Esophagus squamous epithelium (tissue), 4 donors: ENCODE data around the gene LLCFC1.

ENCODE experiments used
- CTCF ChIP-seq, 6 experiments: fragments of 450-650 bp in 4 of 6; fragments of 200-600 bp in 2 of 6; sonication (generic) in 2 of 6; IDR thresholded peaks; one replicate each; pipeline ENCODE4 v1.5.1; 2016 to 2019; ENCODE audit warnings: antibody characterized with exemption in 6 of 6, mild to moderate bottlenecking in 4 of 6, moderate library complexity in 4 of 6
- POLR2A ChIP-seq, 4 donors: fragments of 450-650 bp; IDR thresholded peaks; one replicate each; pipeline ENCODE4 v1.6.1; 2017; ENCODE audit warnings: antibody characterized with exemption in 4 of 4, mild to moderate bottlenecking in 4 of 4, moderate library complexity in 3 of 4

DNA sequence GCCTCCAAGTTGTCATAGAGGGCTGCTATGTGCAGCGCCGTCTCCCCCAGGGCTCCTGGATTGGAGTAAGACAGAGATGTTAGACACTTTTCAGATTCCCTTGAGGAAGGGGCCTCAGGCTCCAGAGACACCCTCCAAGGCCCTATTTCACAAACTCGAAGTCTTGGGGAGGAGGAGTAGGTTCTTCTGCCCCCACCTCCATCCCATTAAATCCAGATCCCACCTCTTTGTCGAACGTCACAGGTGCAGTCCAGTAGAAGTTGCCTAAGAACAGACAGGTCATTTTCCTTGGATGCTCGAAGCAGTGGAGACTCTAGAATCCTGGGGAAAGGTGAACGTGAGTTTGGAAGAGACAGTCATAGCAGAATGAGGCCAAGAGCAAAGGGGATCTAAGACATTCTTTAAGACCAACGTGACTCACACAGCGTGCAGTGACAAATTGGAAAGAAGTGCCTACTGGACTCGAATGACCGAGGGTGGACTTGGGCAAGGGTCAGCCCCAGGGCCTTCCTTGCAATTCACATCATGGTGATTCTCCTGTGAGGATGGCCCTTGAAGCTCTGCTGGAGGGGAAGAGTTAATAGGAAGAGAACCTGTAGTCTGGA lies 9.1 kb upstream of the LLCFC1 start:
- TF ChIP-seq POLR2A (IDR thresholded peaks at IDR 0.05), result no peak
- TF ChIP-seq CTCF (IDR thresholded peaks at IDR 0.05), result no peak
